ENCODE measurements around the gene SARS2.
"Not testable (repeated sequence)": the region's sequence is repeated elsewhere in the genome, so short reads cannot be mapped to it uniquely, and the experiment has no call there.

Gene SARS2

GRCh38 chr19:38890686-38891085, 39.9 kb downstream of the SARS2 start:
- DNase-seq: no peak

- no peak for DNase-seq
Observed at GRCh38 chr19:38889803-38890202, 40.8 kb downstream of the SARS2 start.

- DNase-seq: no peak
Observed at GRCh38 chr19:38888876-38889275, 41.7 kb downstream of the SARS2 start.

- DNase-seq: not testable (repeated sequence)
Observed at GRCh38 chr19:38884691-38885090, 45.9 kb downstream of the SARS2 start.

GRCh38 chr19:38883286-38883685, 47.3 kb downstream of the SARS2 start:
- no peak for DNase-seq

GRCh38 chr19:38880882-38881609, 49.5 kb downstream of the SARS2 start:
- DNase-seq: no peak

- DNase-seq: no peak
Observed at GRCh38 chr19:38880076-38880881, 50.3 kb downstream of the SARS2 start.

- DNase-seq: no peak
Observed at GRCh38 chr19:38879400-38879751, 51.2 kb downstream of the SARS2 start.

GRCh38 chr19:38878575-38879399, 51.8 kb downstream of the SARS2 start:
- DNase-seq: no peak

GRCh38 chr19:38877781-38878574, 52.6 kb downstream of the SARS2 start, which contains the start of gene RINL:
RINL (minus strand) TSS chr19:38878275; CDS start chr19:38876742, 1,533 bp downstream.
- DNase-seq: peak; percentile 66

- no peak for DNase-seq
Observed at GRCh38 chr19:38875656-38876395, 54.7 kb downstream of the SARS2 start.

- DNase-seq: not testable (repeated sequence)
Observed at GRCh38 chr19:38873400-38873799, 57.2 kb downstream of the SARS2 start.

- DNase-seq: no peak
Observed at GRCh38 chr19:38870612-38871011, 60.0 kb downstream of the SARS2 start.

- DNase-seq: peak; percentile 88
Observed at GRCh38 chr19:38869836-38870607, 60.5 kb downstream of the SARS2 start.

GRCh38 chr19:38869160-38869835, 61.3 kb downstream of the SARS2 start:
- peak; percentile 47 for DNase-seq

GRCh38 chr19:38868551-38868950, 62.0 kb downstream of the SARS2 start:
- peak; percentile 67 for DNase-seq

GRCh38 chr19:38867171-38867780, 63.3 kb downstream of the SARS2 start:
- DNase-seq: no peak
